Activated T-helper 9 cell treated with anti-CD3 and anti-CD28 coated beads, Interleukin-2, amount 50 U/mL, for 16 hours (primary cell): ENCODE measurements around the gene UROC1.

Experiments used
- DNase-seq: peaks from one replicate; pipeline ENCODE4 v3.0.0-alpha.2; 2020; ENCODE audit warnings: low read depth

UROC1 gene

GRCh38 chr3:126494970-126495230, 22.7 kb downstream of the UROC1 start:
- no peak for DNase-seq

GRCh38 chr3:126494204-126494969, 23.2 kb downstream of the UROC1 start:
- DNase-seq: no peak

DNA sequence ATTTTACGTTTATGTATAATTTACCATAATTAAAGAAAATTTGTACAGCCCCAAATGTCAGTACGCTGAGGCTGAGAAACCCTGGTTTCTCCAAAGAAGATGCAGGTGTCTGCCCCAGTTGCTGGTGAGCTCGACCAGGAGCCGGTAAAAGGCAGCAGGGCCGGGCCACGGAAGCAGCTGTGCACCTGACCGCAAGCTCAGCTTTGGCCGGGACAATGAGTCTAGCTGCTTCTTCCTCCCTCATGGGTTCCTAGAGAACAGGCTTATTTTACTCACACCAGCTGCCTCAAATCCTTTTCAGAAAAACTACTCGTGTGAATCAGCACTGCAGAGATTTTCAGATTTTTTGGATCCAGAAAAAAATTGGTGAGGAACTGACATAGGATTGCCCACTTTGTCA, 23.8 kb downstream of the UROC1 start:
- no peak for DNase-seq

GRCh38 chr3:126493051-126493450, 24.5 kb downstream of the UROC1 start:
- DNase-seq: no peak

- no peak for DNase-seq
These were observed 26.2 kb downstream of the UROC1 start for GRCh38 chr3:126491221-126492013.

GRCh38 chr3:126490619-126491018, 27.0 kb downstream of the UROC1 start:
- no peak for DNase-seq

- no peak for DNase-seq
These were observed 28.5 kb downstream of the UROC1 start for GRCh38 chr3:126488886-126489569.

GRCh38 chr3:126488185-126488584, 29.4 kb downstream of the UROC1 start:
- DNase-seq: no peak

GRCh38 chr3:126487151-126487771, 30.3 kb downstream of the UROC1 start:
- DNase-seq: no peak

- DNase-seq: no peak
These were observed 31.2 kb downstream of the UROC1 start for GRCh38 chr3:126486360-126486847.

DNA sequence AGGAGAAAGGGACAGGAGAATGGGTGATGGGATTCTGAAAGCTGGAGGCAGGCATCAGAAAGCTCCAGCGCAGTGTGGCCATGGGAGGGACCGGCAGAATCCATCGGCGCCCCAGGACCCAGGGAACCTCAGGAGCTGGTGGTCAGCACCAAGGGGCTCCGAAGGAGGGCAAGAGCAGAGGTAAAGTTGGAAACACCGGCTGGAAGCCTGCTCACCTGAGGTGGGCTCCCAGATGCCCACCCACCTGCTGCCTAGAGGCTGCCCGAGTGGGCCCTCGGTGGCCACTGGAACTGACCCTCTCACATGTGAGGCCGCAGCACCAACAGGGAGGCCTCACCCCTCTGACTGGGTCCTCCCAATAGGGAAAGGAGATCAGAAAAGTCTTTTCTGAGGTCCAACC, 31.6 kb downstream of the UROC1 start:
- DNase-seq: no peak

- DNase-seq: no peak
These were observed 32.2 kb downstream of the UROC1 start for GRCh38 chr3:126485176-126485897.

DNA sequence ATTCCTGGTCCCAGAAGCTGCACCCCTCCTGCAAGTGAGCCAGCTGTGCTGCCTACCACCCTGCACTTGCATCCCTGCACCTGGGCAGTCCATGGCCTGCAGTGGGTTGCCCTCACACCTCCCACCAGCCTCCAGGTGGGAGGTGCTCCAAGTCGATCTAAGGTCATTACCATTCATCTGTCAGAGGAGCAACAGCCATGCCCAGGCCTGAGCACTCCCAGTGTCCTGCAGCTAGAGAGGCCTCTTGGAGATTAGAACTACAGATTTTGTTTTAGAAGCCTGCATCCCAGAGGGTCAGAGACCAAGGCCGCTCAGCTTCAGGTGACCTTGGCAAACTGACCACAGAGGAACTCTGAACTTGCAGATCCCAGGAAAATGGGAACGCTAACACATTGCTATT, 32.9 kb downstream of the UROC1 start:
- no peak for DNase-seq

DNA sequence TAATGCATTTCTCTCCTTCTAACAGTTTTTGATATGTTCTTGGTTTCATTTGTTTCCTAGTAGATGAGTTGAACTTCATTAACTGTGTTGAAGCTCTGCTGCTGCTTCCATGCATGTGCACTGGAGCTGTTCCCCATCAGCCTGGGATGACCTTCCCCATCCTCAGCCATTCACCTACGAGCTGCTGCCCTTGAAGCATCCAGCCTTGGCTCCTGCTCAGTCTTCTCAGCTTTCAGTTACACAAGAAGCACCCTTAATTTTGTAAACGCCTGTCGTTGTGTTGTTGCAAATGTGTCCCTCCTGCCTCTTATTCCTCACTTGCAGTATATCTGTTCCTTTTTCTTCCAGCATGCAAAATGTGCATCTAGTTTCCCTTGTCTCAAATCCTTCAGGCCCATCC, 33.4 kb downstream of the UROC1 start:
- no peak for DNase-seq

GRCh38 chr3:126483321-126483761, 34.2 kb downstream of the UROC1 start:
- DNase-seq: no peak

DNA sequence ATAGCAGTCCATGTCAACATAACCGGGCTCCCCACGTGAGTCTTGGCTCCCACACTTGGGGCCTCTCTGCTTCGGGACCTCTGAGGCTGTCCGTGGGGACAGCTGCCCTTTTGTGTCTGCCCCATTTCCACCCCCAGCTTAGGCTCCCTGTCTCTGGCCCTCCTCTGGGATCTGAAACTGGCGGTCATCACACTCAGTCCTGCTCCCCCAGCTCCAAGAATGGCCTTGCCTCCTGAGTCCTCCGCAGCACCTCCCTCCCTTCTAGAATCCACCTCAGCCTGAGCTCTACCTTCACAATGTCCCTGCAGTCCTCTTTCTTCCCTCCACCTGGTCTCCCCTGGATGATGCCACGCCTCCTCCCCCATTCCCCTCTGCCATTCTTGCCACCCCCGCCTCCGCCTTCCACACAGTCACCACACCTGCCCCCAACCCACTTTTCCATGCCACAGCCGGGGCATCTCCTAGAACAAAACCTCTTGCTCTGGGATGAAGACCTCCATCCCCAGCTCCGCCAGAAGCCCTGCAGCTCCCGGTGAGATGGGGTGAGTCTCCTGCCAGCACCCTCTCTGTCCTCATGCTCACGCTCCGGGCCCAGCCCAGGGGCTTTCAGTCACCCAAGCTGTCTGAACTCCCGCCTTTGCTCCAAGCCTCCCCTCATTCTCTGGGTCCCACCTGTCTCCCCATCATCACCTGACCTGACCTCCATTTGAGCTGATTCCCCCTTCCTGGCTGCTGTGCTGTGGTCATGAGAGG, 34.9 kb downstream of the UROC1 start:
- DNase-seq: no peak

- DNase-seq: no peak
These were observed 35.6 kb downstream of the UROC1 start for GRCh38 chr3:126481808-126482502.

- no peak for DNase-seq
These were observed 36.7 kb downstream of the UROC1 start for GRCh38 chr3:126480861-126481260.

DNA sequence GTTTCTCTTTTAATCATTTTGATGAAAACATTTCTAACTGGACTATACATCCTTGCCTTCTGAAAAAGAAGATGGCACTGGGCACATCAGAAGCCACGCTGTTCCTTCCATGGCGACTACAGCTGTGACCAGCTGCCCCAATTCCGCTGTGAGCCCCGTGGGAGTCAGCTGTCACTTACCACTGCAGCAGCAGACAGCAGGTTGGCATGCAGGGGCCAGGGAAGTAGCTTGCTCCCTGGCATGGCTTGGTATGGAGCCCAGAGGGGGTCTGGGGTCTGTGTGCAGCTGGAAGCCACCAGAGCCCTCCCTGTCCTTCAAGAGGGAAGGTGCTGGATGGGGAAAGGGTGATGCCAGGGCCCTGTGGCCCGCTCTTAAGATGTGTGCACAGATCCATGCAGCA, 37.4 kb downstream of the UROC1 start:
- DNase-seq: no peak

- no peak for DNase-seq
These were observed 37.9 kb downstream of the UROC1 start for GRCh38 chr3:126479642-126480041.
